Mesothelial cell of epicardium (in vitro differentiated cells): ENCODE data around the gene ARSI. TPM values are rescaled to one million over a fixed set of nuclear protein-coding genes. Genes with fewer than 3 reads are reported as not detected.

ENCODE experiments used
- DNase-seq, 2 experiments: peaks; one replicate each; pipeline ENCODE4 v3.0.0; 2021; ENCODE audit warnings: low spot score in 2 of 2; ENCODE audit not compliant: unreplicated experiment in 2 of 2
- H3K27ac Mint-ChIP-seq: 2 replicates; pipeline ENCODE4 v1.8.0; 2021; ENCODE audit warnings: mixed read lengths
- H3K27me3 Mint-ChIP-seq: 2 replicates; pipeline ENCODE4 v1.8.0; 2021; ENCODE audit warnings: low read depth, mixed read lengths
- H3K36me3 Mint-ChIP-seq: 2 replicates; pipeline ENCODE4 v1.8.0; 2021; ENCODE audit warnings: mixed read lengths
- H3K4me1 Mint-ChIP-seq: 2 replicates; pipeline ENCODE4 v1.8.0; 2021; ENCODE audit warnings: mixed read lengths
- H3K4me3 Mint-ChIP-seq: 2 replicates; pipeline ENCODE4 v1.8.0; 2021; ENCODE audit warnings: mild to moderate bottlenecking, moderate library complexity, mixed read lengths
- H3K9me3 Mint-ChIP-seq: 2 replicates; pipeline ENCODE4 v1.8.0; 2021; ENCODE audit warnings: mixed read lengths
- total RNA-seq: library from RNA; stranded (reverse); gene quantifications from 3 replicates; pipeline ENCODE4 v1.2.1, GENCODE V29; 2021
- TF ChIP-seq, protein P1 (sequence below): fragments of 200-600 bp; sonication (generic); IDR thresholded peaks from one replicate; pipeline ENCODE4 v1.5.0; 2021; ENCODE audit warnings: antibody characterized with exemption; ENCODE audit not compliant: unreplicated experiment

ARSI gene
- total RNA-seq, 1 donor from 2014 or later, result 18.8 TPM

DNA sequence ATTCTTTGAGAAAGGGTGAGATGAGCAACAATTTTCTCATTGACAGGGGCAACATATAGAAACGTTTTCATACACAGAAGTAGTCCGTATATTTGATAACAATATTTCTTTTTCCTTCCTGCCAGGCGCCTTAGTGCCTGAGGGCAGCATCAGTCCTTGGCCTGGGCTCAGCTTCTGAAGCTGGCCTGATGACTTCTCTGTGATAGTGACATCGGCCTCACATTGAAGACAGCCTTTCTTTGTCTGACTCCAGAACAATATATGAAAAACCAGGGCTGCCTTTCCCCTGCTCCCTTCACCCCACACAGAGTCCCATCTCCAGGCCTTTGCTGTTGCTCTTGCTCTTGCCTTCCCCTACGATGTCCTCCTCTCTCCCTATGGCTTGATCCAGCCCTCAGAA, 30.7 kb upstream of the ARSI start:
- no peaks in the 10 kb centered on the region for H3K27me3 Mint-ChIP-seq
- H3K27ac Mint-ChIP-seq, result no peak overlapping the region
- no peaks in the 10 kb centered on the region for H3K36me3 Mint-ChIP-seq
- no peak for DNase-seq
- H3K4me1 Mint-ChIP-seq, result peaks cover 18% of the 10 kb centered on the region
- TF ChIP-seq, protein P1, sequence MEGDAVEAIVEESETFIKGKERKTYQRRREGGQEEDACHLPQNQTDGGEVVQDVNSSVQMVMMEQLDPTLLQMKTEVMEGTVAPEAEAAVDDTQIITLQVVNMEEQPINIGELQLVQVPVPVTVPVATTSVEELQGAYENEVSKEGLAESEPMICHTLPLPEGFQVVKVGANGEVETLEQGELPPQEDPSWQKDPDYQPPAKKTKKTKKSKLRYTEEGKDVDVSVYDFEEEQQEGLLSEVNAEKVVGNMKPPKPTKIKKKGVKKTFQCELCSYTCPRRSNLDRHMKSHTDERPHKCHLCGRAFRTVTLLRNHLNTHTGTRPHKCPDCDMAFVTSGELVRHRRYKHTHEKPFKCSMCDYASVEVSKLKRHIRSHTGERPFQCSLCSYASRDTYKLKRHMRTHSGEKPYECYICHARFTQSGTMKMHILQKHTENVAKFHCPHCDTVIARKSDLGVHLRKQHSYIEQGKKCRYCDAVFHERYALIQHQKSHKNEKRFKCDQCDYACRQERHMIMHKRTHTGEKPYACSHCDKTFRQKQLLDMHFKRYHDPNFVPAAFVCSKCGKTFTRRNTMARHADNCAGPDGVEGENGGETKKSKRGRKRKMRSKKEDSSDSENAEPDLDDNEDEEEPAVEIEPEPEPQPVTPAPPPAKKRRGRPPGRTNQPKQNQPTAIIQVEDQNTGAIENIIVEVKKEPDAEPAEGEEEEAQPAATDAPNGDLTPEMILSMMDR, result no peak
- H3K4me3 Mint-ChIP-seq, result no peak overlapping the region
- H3K9me3 Mint-ChIP-seq, result no peaks in the 10 kb centered on the region

DNA sequence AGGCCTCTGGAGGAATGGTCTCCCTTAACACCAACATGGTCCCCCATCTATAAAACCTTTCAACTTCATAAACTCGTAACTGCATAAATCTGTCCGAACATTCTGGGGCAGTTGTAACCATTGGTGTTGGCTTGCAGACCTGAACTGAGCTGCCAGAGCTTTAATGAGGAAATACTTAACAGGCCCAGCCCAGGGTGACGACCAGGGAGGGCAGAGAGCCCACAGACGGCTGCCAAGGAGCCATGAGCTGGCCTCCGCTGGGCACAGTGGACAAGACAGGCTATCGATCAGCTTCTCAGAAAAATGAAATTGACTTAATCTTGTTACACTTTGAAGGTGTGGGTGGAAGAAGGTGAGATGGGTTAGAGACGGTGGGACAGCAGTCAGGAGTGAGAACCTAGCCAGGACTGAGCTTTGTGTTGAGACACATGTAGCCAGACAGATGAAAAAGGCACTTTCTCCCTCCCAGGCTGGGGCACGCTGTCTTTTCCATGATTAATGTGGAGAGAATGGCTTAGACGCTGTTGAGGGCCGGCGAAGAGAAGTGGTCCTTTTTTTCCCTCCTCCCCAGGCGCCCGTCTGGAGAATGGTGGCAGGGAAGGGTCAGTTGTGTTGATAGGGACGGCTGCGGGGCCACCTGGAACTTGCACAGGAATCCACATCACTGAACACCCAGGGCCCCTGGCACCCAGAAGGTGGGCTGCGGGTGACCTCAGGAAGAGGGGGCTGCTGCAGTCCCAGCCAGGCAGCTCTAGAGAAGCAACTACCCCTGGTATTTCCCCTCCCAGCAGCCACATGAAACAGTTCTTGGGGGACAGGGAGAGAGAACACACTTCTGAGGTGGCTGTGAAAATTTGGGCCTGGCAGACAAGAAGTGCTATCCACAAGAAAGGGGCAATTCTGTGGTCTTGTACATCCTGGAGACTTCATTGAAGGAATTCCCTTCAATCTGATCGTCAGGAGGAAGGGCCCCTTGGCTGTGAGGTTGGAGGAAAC, 27.5 kb upstream of the ARSI start:
- peaks cover 27% of the 10 kb centered on the region for H3K4me1 Mint-ChIP-seq
- H3K27me3 Mint-ChIP-seq, result no peaks in the 10 kb centered on the region
- peak overlapping the region; percentile 7 for H3K27ac Mint-ChIP-seq
- no peaks in the 10 kb centered on the region for H3K9me3 Mint-ChIP-seq
- no peaks in the 10 kb centered on the region for H3K36me3 Mint-ChIP-seq
- H3K4me3 Mint-ChIP-seq, result no peak overlapping the region
- TF ChIP-seq, protein P1, result no peak
- no peak for DNase-seq

DNA sequence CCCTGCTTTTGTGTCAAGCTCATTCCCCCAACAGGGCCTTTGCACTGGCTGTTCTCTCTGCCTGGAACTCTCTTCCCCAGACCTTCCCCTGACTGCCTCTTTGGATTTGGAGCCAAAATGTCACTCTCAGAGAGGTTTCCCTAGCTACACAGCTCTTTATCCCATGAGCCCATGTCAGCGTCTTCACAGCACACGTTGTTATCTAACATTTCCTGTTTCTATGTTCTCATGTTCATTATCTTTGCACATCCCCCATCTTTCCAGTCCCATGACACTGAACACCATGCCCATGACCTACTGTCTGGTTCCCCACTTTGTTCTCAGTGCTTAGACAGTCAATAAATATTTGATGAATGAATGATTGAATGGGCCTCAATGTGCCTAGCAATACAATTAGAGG, 26.3 kb upstream of the ARSI start:
- Mint-ChIP-seq H3K27me3 (no peaks in the 10 kb centered on the region), H3K27ac (peak overlapping the region; percentile 86), H3K9me3 (no peaks in the 10 kb centered on the region), H3K4me1 (peaks cover 27% of the 10 kb centered on the region), H3K36me3 (no peaks in the 10 kb centered on the region), H3K4me3 (no peak overlapping the region)
- no peak for DNase-seq
- TF ChIP-seq, protein P1, result no peak

DNA sequence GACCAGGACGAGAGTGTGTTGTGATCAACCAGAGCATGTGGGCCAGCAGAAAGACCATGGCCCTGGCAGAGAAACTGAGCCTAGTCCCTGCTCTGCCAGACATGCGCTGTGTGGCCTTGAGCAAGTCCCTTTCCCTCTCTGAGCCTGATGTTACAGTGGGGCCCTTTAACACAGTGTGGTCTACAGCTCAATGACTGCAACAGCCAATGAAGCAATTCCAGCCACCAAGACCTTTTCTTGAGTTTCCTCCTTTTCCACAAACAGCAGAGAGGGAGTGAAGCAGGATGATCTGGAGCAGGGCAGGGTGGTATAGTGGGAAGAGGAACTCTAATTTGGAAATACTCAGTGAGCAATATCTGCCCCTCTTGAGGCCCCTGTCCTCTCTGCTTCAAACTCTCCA, 25.8 kb upstream of the ARSI start:
- Mint-ChIP-seq H3K4me1 (peaks cover 27% of the 10 kb centered on the region), H3K27ac (peak overlapping the region; percentile 86), H3K36me3 (no peaks in the 10 kb centered on the region), H3K27me3 (no peaks in the 10 kb centered on the region), H3K4me3 (no peak overlapping the region), H3K9me3 (no peaks in the 10 kb centered on the region)
- TF ChIP-seq, protein P1, result no peak
- DNase-seq, result no peak

DNA sequence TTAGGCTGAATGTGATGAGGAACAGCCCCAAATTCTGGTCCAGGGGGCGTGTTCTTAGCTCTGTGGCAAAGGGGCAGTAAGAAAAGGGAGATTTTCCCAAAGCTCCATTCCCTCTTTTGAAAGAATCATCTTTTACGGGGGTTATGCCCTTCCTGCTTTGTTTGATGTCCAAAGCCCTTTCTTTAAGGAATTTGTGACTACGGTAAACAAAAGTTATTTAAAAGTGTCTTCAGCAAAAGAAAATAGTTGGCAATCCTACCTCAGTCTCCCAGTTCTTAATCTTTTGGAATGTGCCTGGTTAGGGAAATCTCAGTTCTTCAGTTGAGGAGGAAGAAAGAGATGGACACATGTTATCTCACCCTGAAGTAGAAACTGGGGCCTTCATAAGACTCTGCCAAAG, 24.4 kb upstream of the ARSI start:
- H3K36me3 Mint-ChIP-seq, result no peaks in the 10 kb centered on the region
- TF ChIP-seq, protein P1, result no peak
- H3K27ac Mint-ChIP-seq, result peak overlapping the region; percentile 48
- DNase-seq, result no peak
- peaks cover 27% of the 10 kb centered on the region for H3K4me1 Mint-ChIP-seq
- H3K27me3 Mint-ChIP-seq, result no peaks in the 10 kb centered on the region
- H3K4me3 Mint-ChIP-seq, result no peak overlapping the region
- H3K9me3 Mint-ChIP-seq, result no peaks in the 10 kb centered on the region
